Body of pancreas (tissue), 4 donors: ENCODE data around the gene MUL1.

Experiments
- POLR2A ChIP-seq, 3 donors: fragments of 450-650 bp; IDR thresholded peaks; one replicate each; pipeline ENCODE4 v1.6.1; 2016; ENCODE audit warnings: antibody characterized with exemption in 3 of 3, mild to moderate bottlenecking in 2 of 3
- TF ChIP-seq, protein P1 (sequence below), 7 experiments: fragments of 450-650 bp in 4 of 7; fragments of 200-600 bp in 3 of 7; sonication (generic) in 3 of 7; IDR thresholded peaks; one replicate each; pipeline ENCODE4 v1.5.1; 2016 to 2019; ENCODE audit warnings: antibody characterized with exemption in 7 of 7

DNA sequence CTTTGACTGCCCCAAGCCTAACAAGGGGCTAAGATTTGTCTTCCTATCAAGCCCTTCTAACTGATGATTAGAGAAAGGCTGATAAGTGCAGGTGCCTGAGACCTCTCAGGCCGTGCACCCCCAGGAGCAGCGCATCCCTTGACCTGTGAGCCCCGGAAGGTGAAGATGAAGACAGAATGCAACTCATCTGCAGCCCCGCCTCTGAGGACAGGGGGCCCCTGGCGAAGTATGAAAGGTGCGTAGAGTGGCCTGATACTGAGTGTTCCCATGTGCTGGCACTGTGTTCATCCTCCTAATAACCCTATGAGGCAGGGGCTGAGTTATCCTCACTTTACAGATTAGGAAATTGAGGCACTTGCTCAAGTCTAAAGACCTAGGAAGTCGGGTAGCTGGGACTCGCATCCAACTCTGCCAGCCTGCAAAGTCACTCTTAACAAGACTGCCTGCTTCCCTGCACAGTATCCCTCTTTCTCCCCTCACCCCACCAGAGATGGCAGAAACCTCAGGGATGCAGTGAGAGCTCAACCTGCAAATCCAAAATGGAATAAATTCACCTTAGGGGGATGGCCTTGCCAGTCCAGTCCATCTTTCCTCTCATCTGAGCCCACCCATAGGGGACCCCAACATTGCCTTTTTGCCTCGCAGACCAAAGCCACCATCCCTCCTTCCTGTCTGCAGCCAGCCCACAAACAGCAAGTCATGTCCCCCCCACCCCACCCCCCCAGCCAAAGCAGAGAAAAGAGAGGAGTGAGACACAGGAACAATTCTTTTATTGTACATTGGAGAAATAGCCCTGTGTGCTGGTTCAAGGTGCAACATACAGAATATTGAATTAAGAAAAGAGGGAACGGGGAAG is 26.1 kb downstream of the MUL1 start:
- TF ChIP-seq, protein P1, sequence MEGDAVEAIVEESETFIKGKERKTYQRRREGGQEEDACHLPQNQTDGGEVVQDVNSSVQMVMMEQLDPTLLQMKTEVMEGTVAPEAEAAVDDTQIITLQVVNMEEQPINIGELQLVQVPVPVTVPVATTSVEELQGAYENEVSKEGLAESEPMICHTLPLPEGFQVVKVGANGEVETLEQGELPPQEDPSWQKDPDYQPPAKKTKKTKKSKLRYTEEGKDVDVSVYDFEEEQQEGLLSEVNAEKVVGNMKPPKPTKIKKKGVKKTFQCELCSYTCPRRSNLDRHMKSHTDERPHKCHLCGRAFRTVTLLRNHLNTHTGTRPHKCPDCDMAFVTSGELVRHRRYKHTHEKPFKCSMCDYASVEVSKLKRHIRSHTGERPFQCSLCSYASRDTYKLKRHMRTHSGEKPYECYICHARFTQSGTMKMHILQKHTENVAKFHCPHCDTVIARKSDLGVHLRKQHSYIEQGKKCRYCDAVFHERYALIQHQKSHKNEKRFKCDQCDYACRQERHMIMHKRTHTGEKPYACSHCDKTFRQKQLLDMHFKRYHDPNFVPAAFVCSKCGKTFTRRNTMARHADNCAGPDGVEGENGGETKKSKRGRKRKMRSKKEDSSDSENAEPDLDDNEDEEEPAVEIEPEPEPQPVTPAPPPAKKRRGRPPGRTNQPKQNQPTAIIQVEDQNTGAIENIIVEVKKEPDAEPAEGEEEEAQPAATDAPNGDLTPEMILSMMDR (IDR thresholded peaks at IDR 0.05) = no peak
- TF ChIP-seq POLR2A (IDR thresholded peaks at IDR 0.05) = no peak
